Smooth muscle cell (in vitro differentiated cells): ENCODE measurements around the gene C10orf71. TPM values are rescaled to one million over a fixed set of nuclear protein-coding genes. Genes with fewer than 3 reads are reported as not detected.

Source experiments
- DNase-seq: peaks from one replicate; lab custom pipeline; 2025; ENCODE audit not compliant: unreplicated experiment; lab: John Stamatoyannopoulos, UW
- H2AFZ ChIP-seq: fragments of 200-600 bp; sonication (generic); 2 replicates; pipeline ENCODE4 v1.6.0; 2016; ENCODE audit warnings: antibody characterized with exemption, low read depth, mild to moderate bottlenecking
- H3F3A ChIP-seq: fragments of 200-600 bp; sonication (generic); 2 replicates; pipeline ENCODE4 v1.6.0; 2017; ENCODE audit warnings: antibody characterized with exemption, low read depth
- H3K27ac ChIP-seq: fragments of 200-600 bp; sonication (generic); 2 replicates; pipeline ENCODE4 v1.5.1; 2016; ENCODE audit warnings: low read depth, mild to moderate bottlenecking
- H3K27me3 ChIP-seq: fragments of 200-600 bp; sonication (generic); 2 replicates; pipeline ENCODE4 v1.6.1; 2016; ENCODE audit warnings: low read depth, mild to moderate bottlenecking
- H3K36me3 ChIP-seq: fragments of 200-600 bp; sonication (generic); 2 replicates; pipeline ENCODE4 v1.5.1; 2016; ENCODE audit warnings: low read depth
- H3K4me1 ChIP-seq: fragments of 200-600 bp; sonication (generic); 2 replicates; pipeline ENCODE4 v1.5.1; 2016; ENCODE audit warnings: low read depth
- H3K4me2 ChIP-seq: fragments of 200-600 bp; sonication (generic); 2 replicates; pipeline ENCODE4 v1.6.0; 2016; ENCODE audit warnings: mild to moderate bottlenecking
- H3K4me3 ChIP-seq: fragments of 200-600 bp; sonication (generic); 2 replicates; pipeline ENCODE4 v1.5.1; 2016; ENCODE audit warnings: mild to moderate bottlenecking
- H3K79me2 ChIP-seq: fragments of 200-600 bp; sonication (generic); 2 replicates; pipeline ENCODE4 v1.6.0; 2016; ENCODE audit warnings: low read depth, mild to moderate bottlenecking
- H3K9ac ChIP-seq: fragments of 200-600 bp; sonication (generic); 2 replicates; pipeline ENCODE4 v1.6.0; 2016; ENCODE audit warnings: low read depth
- H3K9me3 ChIP-seq: fragments of 200-600 bp; sonication (generic); replicated peaks from 2 replicates; pipeline ENCODE4 v1.5.1; 2016; ENCODE audit warnings: low read depth
- H4K20me1 ChIP-seq: fragments of 200-600 bp; sonication (generic); 2 replicates; pipeline ENCODE4 v1.6.0; 2016; ENCODE audit warnings: low read depth
- CTCF ChIP-seq: fragments of 200-600 bp; sonication (generic); IDR thresholded peaks from 2 replicates; pipeline ENCODE4 v1.5.1; 2017; ENCODE audit warnings: borderline replicate concordance, mild to moderate bottlenecking, antibody characterized with exemption; ENCODE audit not compliant: insufficient read depth, poor library complexity, severe bottlenecking
- WGBS: methylation state at CpG from one replicate; pipeline ENCODE4 v1.1.7; 2016; ENCODE audit warnings: low lambda C conversion rate; 5-methylcytosine and 5-hydroxymethylcytosine counted together
- polyA plus RNA-seq: library from polyadenylated mRNA; unstranded; fragments of >200 nt; fragmentation: Nextera tagmentation; extraction: Ambion mirVana; gene quantifications from 2 replicates; pipeline ENCODE4 v1.2.1, GENCODE V29; 2016
- total RNA-seq: library from RNA; depleted of rRNA; stranded (reverse); fragments of >200 nt; gene quantifications from 2 replicates; pipeline ENCODE4 v1.2.3, GENCODE V29; 2014

The C10orf71 gene
- total and polyA plus RNA-seq, 2 experiments from 2014 or later, result not detected

- no peak for TF ChIP-seq CTCF
- Histone ChIP-seq H3K79me2 (no peaks in the 10 kb centered on the region), H3F3A (no peaks in the 10 kb centered on the region), H3K27me3 (peaks cover 23% of the 10 kb centered on the region), H2AFZ (no peak overlapping the region), H3K36me3 (no peaks in the 10 kb centered on the region), H4K20me1 (no peaks in the 10 kb centered on the region), H3K4me1 (no peaks in the 10 kb centered on the region), H3K9ac (no peak overlapping the region), H3K4me2 (no peak overlapping the region), H3K4me3 (no peak overlapping the region), H3K9me3 (no peaks in the 10 kb centered on the region), H3K27ac (no peak overlapping the region)
- 89% methylated on average over 5 of the region's 5 CpGs for WGBS
- DNase-seq, result no peak
These were observed 5.2 kb downstream of the C10orf71 start for GRCh38 chr10:49304137-49304536.

- no peaks in the 10 kb centered on the region for H4K20me1 ChIP-seq
- no peak overlapping the region for H2AFZ ChIP-seq
- no peak overlapping the region for H3K27ac ChIP-seq
- H3K79me2 ChIP-seq, result no peaks in the 10 kb centered on the region
- 93% methylated on average over 1 of the region's 1 CpG for WGBS
- no peak for TF ChIP-seq CTCF
- H3K4me2 ChIP-seq, result no peak overlapping the region
- H3K4me3 ChIP-seq, result no peak overlapping the region
- H3K9ac ChIP-seq, result no peak overlapping the region
- no peaks in the 10 kb centered on the region for H3K36me3 ChIP-seq
- H3K4me1 ChIP-seq, result no peaks in the 10 kb centered on the region
- H3K9me3 ChIP-seq, result no peaks in the 10 kb centered on the region
- H3K27me3 ChIP-seq, result peaks cover 23% of the 10 kb centered on the region
- no peak for DNase-seq
- H3F3A ChIP-seq, result no peaks in the 10 kb centered on the region
These were observed 9.0 kb downstream of the C10orf71 start for GRCh38 chr10:49307921-49308320.

- Histone ChIP-seq H3F3A (no peaks in the 10 kb centered on the region), H3K9ac (no peak overlapping the region), H4K20me1 (no peaks in the 10 kb centered on the region), H2AFZ (no peak overlapping the region), H3K79me2 (no peaks in the 10 kb centered on the region), H3K4me3 (no peak overlapping the region), H3K27me3 (peaks cover 23% of the 10 kb centered on the region), H3K36me3 (no peaks in the 10 kb centered on the region), H3K27ac (no peak overlapping the region), H3K9me3 (no peaks in the 10 kb centered on the region), H3K4me1 (no peaks in the 10 kb centered on the region), H3K4me2 (no peak overlapping the region)
- TF ChIP-seq CTCF, result no peak
- WGBS, result 85% methylated on average over 5 of the region's 5 CpGs
- no peak for DNase-seq
These were observed 9.9 kb downstream of the C10orf71 start for GRCh38 chr10:49308881-49309280.

- Histone ChIP-seq H3K27me3 (peaks cover 15% of the 10 kb centered on the region), H3K9me3 (no peaks in the 10 kb centered on the region), H3K4me1 (no peaks in the 10 kb centered on the region), H3K4me3 (no peak overlapping the region), H3K79me2 (no peaks in the 10 kb centered on the region), H3K36me3 (no peaks in the 10 kb centered on the region), H3K9ac (no peak overlapping the region), H4K20me1 (no peaks in the 10 kb centered on the region), H3K27ac (no peak overlapping the region), H2AFZ (no peak overlapping the region), H3F3A (no peaks in the 10 kb centered on the region), H3K4me2 (no peak overlapping the region)
- no peak for TF ChIP-seq CTCF
- 92% methylated on average over 9 of the region's 9 CpGs for WGBS
- DNase-seq, result no peak
These were observed 10.9 kb downstream of the C10orf71 start for GRCh38 chr10:49309691-49310411.
